Ishikawa (cell line): ENCODE results near the gene TMSB4Y.

Experiments used
- CEBPB ChIP-seq: IDR thresholded peaks from 2 replicates; pipeline ENCODE4 v1.6.1; 2012
- CREB1 ChIP-seq: IDR thresholded peaks from 2 replicates; pipeline ENCODE4 v1.6.1; 2012; ENCODE audit warnings: low read depth
- EP300 ChIP-seq: IDR thresholded peaks from 2 replicates; pipeline ENCODE4 v1.6.1; 2012; ENCODE audit warnings: borderline replicate concordance
- NFIC ChIP-seq: IDR thresholded peaks from 2 replicates; pipeline ENCODE4 v1.6.1; 2012
- RAD21 ChIP-seq: IDR thresholded peaks from 2 replicates; pipeline ENCODE4 v1.6.1; 2012; ENCODE audit warnings: low read depth
- TAF1 ChIP-seq: IDR thresholded peaks from 2 replicates; pipeline ENCODE4 v1.6.1; 2012; ENCODE audit warnings: low read depth, mild to moderate bottlenecking
- TEAD4 ChIP-seq: IDR thresholded peaks from 2 replicates; pipeline ENCODE4 v1.6.1; 2012
- YY1 ChIP-seq: IDR thresholded peaks from 2 replicates; pipeline ENCODE4 v1.6.1; 2012; ENCODE audit warnings: low read depth
- ZBTB7A ChIP-seq: IDR thresholded peaks from 2 replicates; pipeline ENCODE4 v1.6.1; 2012; ENCODE audit warnings: low read depth
- TF ChIP-seq, protein P1 (sequence below): IDR thresholded peaks from 2 replicates; pipeline ENCODE4 v1.6.1; 2012; ENCODE audit warnings: low read depth, mild to moderate bottlenecking

DNA sequence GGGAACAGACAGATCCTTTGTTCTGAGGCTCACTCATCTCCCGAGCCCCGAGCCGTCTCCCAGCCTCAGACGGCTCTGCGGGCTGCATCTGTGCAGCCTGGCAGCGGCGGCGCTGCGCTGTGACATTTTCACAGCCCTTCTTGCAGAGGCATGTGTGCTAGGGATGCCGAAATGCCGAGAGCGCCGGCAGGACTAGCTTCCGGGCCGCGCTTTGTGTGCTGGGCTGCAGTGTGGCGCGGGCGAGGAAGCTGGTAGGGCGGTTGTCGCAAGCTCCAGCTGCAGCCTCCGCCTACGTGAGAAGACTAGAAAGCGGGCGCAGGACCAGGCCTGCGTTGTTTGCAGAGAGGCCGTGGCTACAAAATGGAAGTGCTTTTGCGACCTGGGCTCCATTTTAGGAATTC is at the start of gene TMSB4Y:
- TF ChIP-seq TAF1 (no peak), NFIC (no peak), ZBTB7A (no peak), CREB1 (no peak), TEAD4 (no peak), YY1 (no peak), RAD21 (no peak), CEBPB (no peak), EP300 (no peak)
- TF ChIP-seq, protein P1, sequence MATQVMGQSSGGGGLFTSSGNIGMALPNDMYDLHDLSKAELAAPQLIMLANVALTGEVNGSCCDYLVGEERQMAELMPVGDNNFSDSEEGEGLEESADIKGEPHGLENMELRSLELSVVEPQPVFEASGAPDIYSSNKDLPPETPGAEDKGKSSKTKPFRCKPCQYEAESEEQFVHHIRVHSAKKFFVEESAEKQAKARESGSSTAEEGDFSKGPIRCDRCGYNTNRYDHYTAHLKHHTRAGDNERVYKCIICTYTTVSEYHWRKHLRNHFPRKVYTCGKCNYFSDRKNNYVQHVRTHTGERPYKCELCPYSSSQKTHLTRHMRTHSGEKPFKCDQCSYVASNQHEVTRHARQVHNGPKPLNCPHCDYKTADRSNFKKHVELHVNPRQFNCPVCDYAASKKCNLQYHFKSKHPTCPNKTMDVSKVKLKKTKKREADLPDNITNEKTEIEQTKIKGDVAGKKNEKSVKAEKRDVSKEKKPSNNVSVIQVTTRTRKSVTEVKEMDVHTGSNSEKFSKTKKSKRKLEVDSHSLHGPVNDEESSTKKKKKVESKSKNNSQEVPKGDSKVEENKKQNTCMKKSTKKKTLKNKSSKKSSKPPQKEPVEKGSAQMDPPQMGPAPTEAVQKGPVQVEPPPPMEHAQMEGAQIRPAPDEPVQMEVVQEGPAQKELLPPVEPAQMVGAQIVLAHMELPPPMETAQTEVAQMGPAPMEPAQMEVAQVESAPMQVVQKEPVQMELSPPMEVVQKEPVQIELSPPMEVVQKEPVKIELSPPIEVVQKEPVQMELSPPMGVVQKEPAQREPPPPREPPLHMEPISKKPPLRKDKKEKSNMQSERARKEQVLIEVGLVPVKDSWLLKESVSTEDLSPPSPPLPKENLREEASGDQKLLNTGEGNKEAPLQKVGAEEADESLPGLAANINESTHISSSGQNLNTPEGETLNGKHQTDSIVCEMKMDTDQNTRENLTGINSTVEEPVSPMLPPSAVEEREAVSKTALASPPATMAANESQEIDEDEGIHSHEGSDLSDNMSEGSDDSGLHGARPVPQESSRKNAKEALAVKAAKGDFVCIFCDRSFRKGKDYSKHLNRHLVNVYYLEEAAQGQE = no peak
